NB4 (cell line): ENCODE measurements around the gene SH3GL2.

ENCODE experiments used
- DNase-seq: peaks from one replicate; pipeline ENCODE4 v3.0.0; 2010; ENCODE audit warnings: low read depth
- H3K4me3 ChIP-seq: one replicate; pipeline ENCODE4 v1.5.1; 2011; ENCODE audit warnings: mild to moderate bottlenecking, low read depth, low read length, moderate library complexity
- MYC ChIP-seq: IDR thresholded peaks from 2 replicates; pipeline ENCODE4 v1.6.1; 2011; ENCODE audit warnings: low read depth, low read length
- POLR2A ChIP-seq: IDR thresholded peaks from 2 replicates; pipeline ENCODE4 v1.6.1; 2011; ENCODE audit warnings: mild to moderate bottlenecking; ENCODE audit not compliant: insufficient read length; ENCODE audit errors: extremely low read depth
- TF ChIP-seq, protein P1 (sequence below): IDR thresholded peaks from one replicate; pipeline ENCODE4 v1.5.1; 2012; ENCODE audit warnings: low read depth, low read length
- TF ChIP-seq, protein P2 (sequence below): IDR thresholded peaks from 2 replicates; pipeline ENCODE4 v1.6.1; 2011; ENCODE audit warnings: low read depth, low read length

Gene SH3GL2

DNA sequence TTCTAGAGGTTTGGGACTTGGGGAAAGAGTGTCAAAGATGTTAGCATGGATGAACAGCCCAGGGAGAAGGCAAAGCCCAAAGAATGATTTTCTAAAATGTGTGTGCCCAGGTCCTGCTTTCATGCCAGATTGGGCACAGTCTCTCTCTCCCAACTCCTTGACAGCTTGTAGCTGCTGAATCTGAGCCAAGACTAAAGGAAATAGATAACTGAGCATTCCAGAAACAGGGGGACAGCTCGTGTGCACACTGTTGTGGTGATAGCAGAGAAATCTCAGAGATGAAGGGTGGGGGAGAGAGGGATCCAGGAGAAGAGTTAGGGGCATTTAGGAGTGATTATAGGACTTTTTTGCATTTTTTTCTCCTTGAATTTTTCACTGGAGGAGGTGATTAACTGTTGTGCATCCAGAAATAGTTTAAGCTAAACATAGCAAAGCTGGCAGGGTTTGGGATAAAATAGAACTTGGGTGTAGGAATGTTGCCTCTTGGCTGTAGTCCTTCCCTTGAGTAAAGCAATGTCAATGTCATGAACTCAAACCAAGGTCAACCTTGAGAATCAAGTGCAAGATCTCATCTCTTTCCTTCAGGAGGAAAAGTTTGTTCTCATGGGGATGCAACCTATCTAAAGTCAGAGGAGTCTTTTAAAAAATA, 245.9 kb downstream of the SH3GL2 start:
- TF ChIP-seq, protein P1, sequence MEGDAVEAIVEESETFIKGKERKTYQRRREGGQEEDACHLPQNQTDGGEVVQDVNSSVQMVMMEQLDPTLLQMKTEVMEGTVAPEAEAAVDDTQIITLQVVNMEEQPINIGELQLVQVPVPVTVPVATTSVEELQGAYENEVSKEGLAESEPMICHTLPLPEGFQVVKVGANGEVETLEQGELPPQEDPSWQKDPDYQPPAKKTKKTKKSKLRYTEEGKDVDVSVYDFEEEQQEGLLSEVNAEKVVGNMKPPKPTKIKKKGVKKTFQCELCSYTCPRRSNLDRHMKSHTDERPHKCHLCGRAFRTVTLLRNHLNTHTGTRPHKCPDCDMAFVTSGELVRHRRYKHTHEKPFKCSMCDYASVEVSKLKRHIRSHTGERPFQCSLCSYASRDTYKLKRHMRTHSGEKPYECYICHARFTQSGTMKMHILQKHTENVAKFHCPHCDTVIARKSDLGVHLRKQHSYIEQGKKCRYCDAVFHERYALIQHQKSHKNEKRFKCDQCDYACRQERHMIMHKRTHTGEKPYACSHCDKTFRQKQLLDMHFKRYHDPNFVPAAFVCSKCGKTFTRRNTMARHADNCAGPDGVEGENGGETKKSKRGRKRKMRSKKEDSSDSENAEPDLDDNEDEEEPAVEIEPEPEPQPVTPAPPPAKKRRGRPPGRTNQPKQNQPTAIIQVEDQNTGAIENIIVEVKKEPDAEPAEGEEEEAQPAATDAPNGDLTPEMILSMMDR: no peak
- TF ChIP-seq MYC: no peak
- no peak for TF ChIP-seq POLR2A
- TF ChIP-seq, protein P2, sequence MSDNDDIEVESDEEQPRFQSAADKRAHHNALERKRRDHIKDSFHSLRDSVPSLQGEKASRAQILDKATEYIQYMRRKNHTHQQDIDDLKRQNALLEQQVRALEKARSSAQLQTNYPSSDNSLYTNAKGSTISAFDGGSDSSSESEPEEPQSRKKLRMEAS: no peak
- no peak for DNase-seq
- H3K4me3 ChIP-seq: no peak overlapping the region

DNA sequence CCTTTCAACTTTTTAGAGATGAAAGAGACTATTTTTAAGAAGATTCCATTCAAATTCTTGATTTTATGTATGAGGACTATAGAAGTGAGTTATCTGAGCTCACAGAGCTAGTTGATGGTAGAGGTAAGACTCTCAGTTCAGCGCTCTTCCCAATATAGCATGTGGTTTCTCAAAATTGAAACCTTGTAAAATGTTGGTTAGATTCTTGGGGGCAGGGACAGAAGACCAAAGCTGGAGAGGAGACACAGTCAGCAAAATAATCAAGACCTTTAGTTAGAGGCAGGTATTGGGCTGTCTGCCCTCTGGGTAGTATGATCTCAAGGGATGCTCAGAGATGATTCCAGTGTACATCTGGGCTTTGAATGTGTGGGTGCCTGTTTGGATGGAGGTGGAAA, 246.4 kb downstream of the SH3GL2 start:
- H3K4me3 ChIP-seq: no peak overlapping the region
- no peak for DNase-seq
- TF ChIP-seq MYC: no peak
- TF ChIP-seq, protein P2: no peak
- TF ChIP-seq, protein P1: no peak
- TF ChIP-seq POLR2A: no peak

DNA sequence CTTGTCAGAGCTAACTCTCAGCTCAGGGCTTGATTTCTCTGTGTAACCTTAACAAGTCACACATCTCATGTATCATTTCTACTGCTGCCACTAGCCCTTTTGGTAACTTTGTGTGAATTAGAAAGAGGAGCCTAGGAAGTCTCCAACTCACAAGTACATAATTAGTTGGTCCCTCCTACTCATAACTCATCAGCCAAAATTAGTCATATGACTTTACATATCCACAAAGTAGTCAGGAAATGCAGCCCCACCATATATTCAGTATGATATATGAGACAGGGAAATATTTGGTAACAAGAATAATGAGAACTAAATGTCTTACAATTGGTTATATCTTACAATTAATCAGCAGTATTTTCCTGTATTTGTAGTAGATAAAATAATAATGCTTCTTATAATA, 250.2 kb downstream of the SH3GL2 start:
- TF ChIP-seq POLR2A (no peak), MYC (no peak)
- TF ChIP-seq, protein P1: no peak
- TF ChIP-seq, protein P2: no peak
- no peak overlapping the region for H3K4me3 ChIP-seq
- no peak for DNase-seq

DNA sequence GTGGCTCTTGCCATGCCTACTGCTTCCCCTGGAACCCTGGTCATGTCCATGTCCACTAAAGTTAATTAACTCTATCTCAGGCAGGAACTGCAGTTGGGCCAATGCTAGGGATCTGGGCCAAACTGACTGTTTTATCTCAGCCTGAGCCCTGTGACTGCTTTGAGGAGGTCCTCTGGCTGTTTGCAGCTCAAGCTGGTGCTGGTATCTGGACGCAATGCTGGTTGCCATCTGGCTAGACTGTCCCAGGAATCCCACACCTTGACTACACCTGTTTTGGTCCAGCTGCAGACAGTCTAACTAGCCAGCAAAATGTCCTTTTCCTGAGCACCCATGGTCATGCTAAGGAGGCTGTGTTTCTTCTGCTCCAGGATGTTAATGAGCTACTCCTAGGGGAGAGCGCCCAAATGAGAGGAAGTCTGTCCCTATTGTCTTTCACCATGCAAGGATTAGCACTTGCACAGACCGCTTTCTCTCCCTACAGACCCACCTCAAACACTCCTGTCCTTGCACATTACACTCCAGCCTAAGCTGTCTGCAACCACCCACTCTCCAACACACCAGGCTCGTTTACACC, 251.0 kb downstream of the SH3GL2 start:
- no peak for DNase-seq
- TF ChIP-seq, protein P2: no peak
- no peak for TF ChIP-seq MYC
- no peak for TF ChIP-seq POLR2A
- TF ChIP-seq, protein P1: no peak
- no peak overlapping the region for H3K4me3 ChIP-seq

DNA sequence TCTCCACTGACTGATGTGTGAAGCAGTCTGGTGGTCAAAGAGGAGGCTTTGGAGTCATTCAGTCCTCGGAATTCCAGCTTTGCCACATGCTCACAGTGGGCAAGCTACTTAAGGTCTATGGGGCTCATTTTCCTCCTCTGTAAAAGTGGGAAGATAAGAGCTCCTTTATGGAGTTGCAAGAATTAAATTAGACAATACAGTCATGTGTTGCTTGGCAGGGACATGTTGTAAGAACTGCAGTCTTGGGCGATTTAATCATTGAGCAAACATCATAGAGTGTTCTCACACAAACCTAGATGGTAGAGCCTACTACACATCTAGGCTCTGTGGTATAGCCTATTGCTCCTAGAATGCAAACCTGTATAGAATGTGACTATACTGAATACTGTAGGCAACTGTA, 253.9 kb downstream of the SH3GL2 start:
- no peak overlapping the region for H3K4me3 ChIP-seq
- TF ChIP-seq, protein P2: no peak
- TF ChIP-seq, protein P1: no peak
- TF ChIP-seq MYC (no peak), POLR2A (no peak)
- no peak for DNase-seq
